SJSA1 (cell line): Measurements from ENCODE around the gene THBS2. TPM values are rescaled to one million over a fixed set of nuclear protein-coding genes. Genes with fewer than 3 reads are reported as not detected.
A peak's percentile ranks its signal among the peaks of the same experiment; 100 is the strongest.

Experiments used
- DNase-seq, 2 experiments: peaks; one replicate each; pipeline ENCODE4 v3.0.0-alpha.2; 2015 to 2020; ENCODE audit warnings: low spot score in 2 of 2, low read depth in 1 of 2
- H3K27ac ChIP-seq: fragments of 250-450 bp; sonication (Bioruptor Pico); 2 replicates; pipeline ENCODE4 v1.5.1; 2020; ENCODE audit warnings: mild to moderate bottlenecking, moderate library complexity
- H3K27me3 ChIP-seq: fragments of 250-450 bp; sonication (Bioruptor Pico); replicated peaks from 2 replicates; pipeline ENCODE4 v1.5.1; 2020; ENCODE audit warnings: mild to moderate bottlenecking, moderate library complexity
- H3K36me3 ChIP-seq: fragments of 250-450 bp; sonication (Bioruptor Pico); 2 replicates; pipeline ENCODE4 v1.5.1; 2020; ENCODE audit warnings: mild to moderate bottlenecking
- H3K4me1 ChIP-seq: fragments of 250-450 bp; sonication (Bioruptor Pico); replicated peaks from 2 replicates; pipeline ENCODE4 v1.6.1; 2021; ENCODE audit warnings: mild to moderate bottlenecking
- H3K4me3 ChIP-seq: fragments of 250-450 bp; sonication (Bioruptor Pico); 2 replicates; pipeline ENCODE4 v1.5.1; 2020; ENCODE audit warnings: mild to moderate bottlenecking
- H3K9me3 ChIP-seq: fragments of 250-450 bp; sonication (Bioruptor Pico); replicated peaks from 2 replicates; pipeline ENCODE4 v1.5.1; 2020; ENCODE audit warnings: mild to moderate bottlenecking
- total RNA-seq: library from RNA; depleted of rRNA; stranded (reverse); fragments of >200 nt; shearing (Covaris generic); gene quantifications from 2 replicates; pipeline ENCODE4 v1.2.3, GENCODE V29; 2014

THBS2 gene
- total RNA-seq, 1 experiment from 2014 or later = not detected

GRCh38 chr6:169239181-169239580 is 14.5 kb downstream of the THBS2 start:
- H3K27me3 ChIP-seq = no peaks in the 10 kb centered on the region
- no peak overlapping the region for H3K27ac ChIP-seq
- H3K9me3 ChIP-seq = no peaks in the 10 kb centered on the region
- no peaks in the 10 kb centered on the region for H3K4me1 ChIP-seq
- H3K4me3 ChIP-seq = no peak overlapping the region
- no peaks in the 10 kb centered on the region for H3K36me3 ChIP-seq
- no peak for DNase-seq

GRCh38 chr6:169238766-169239165 is 14.9 kb downstream of the THBS2 start:
- no peaks in the 10 kb centered on the region for H3K9me3 ChIP-seq
- no peak for DNase-seq
- no peaks in the 10 kb centered on the region for H3K27me3 ChIP-seq
- H3K4me3 ChIP-seq = no peak overlapping the region
- H3K4me1 ChIP-seq = no peaks in the 10 kb centered on the region
- H3K27ac ChIP-seq = no peak overlapping the region
- H3K36me3 ChIP-seq = no peaks in the 10 kb centered on the region

- peak in 1 of 2 experiments; percentile 38 for DNase-seq
- Histone ChIP-seq H3K27me3 (no peaks in the 10 kb centered on the region), H3K27ac (no peak overlapping the region), H3K4me3 (no peak overlapping the region), H3K36me3 (no peaks in the 10 kb centered on the region), H3K9me3 (no peaks in the 10 kb centered on the region), H3K4me1 (no peaks in the 10 kb centered on the region)
These were observed 16.0 kb downstream of the THBS2 start for GRCh38 chr6:169237496-169238134.

- no peaks in the 10 kb centered on the region for H3K36me3 ChIP-seq
- H3K4me1 ChIP-seq = no peaks in the 10 kb centered on the region
- no peaks in the 10 kb centered on the region for H3K9me3 ChIP-seq
- no peak overlapping the region for H3K27ac ChIP-seq
- no peaks in the 10 kb centered on the region for H3K27me3 ChIP-seq
- H3K4me3 ChIP-seq = no peak overlapping the region
- peak in 1 of 2 experiments; percentile 36 for DNase-seq
These were observed 16.7 kb downstream of the THBS2 start for GRCh38 chr6:169236988-169237387.

- no peak overlapping the region for H3K27ac ChIP-seq
- H3K36me3 ChIP-seq = no peaks in the 10 kb centered on the region
- no peaks in the 10 kb centered on the region for H3K9me3 ChIP-seq
- H3K4me1 ChIP-seq = no peaks in the 10 kb centered on the region
- peak in 1 of 2 experiments; percentile 14 for DNase-seq
- H3K4me3 ChIP-seq = no peak overlapping the region
- no peaks in the 10 kb centered on the region for H3K27me3 ChIP-seq
These were observed 17.1 kb downstream of the THBS2 start for GRCh38 chr6:169236545-169236944.

GRCh38 chr6:169235286-169235685 is 18.4 kb downstream of the THBS2 start:
- no peaks in the 10 kb centered on the region for H3K9me3 ChIP-seq
- no peaks in the 10 kb centered on the region for H3K4me1 ChIP-seq
- H3K36me3 ChIP-seq = no peaks in the 10 kb centered on the region
- H3K4me3 ChIP-seq = no peak overlapping the region
- DNase-seq = peak in 1 of 2 experiments; percentile 29
- H3K27ac ChIP-seq = no peak overlapping the region
- no peaks in the 10 kb centered on the region for H3K27me3 ChIP-seq

- DNase-seq = peak in 1 of 2 experiments; percentile 35
- no peaks in the 10 kb centered on the region for H3K27me3 ChIP-seq
- H3K36me3 ChIP-seq = no peaks in the 10 kb centered on the region
- H3K4me3 ChIP-seq = no peak overlapping the region
- H3K9me3 ChIP-seq = 0 out of 2 replicates have a peak, but pooled peaks cover 2% of the 10 kb centered on the region
- no peaks in the 10 kb centered on the region for H3K4me1 ChIP-seq
- no peak overlapping the region for H3K27ac ChIP-seq
These were observed 19.0 kb downstream of the THBS2 start for GRCh38 chr6:169234634-169235033.

- Histone ChIP-seq H3K36me3 (no peaks in the 10 kb centered on the region), H3K4me1 (no peaks in the 10 kb centered on the region), H3K27me3 (no peaks in the 10 kb centered on the region), H3K4me3 (no peak overlapping the region), H3K9me3 (0 out of 2 replicates have a peak, but pooled peaks cover 2% of the 10 kb centered on the region), H3K27ac (no peak overlapping the region)
- peak in 1 of 2 experiments; percentile 13 for DNase-seq
These were observed 19.8 kb downstream of the THBS2 start for GRCh38 chr6:169233832-169234231.

GRCh38 chr6:169233181-169233580 is 20.5 kb downstream of the THBS2 start:
- 0 out of 2 replicates have a peak, but pooled peaks cover 2% of the 10 kb centered on the region for H3K9me3 ChIP-seq
- no peak overlapping the region for H3K4me3 ChIP-seq
- H3K27me3 ChIP-seq = no peaks in the 10 kb centered on the region
- H3K36me3 ChIP-seq = no peaks in the 10 kb centered on the region
- H3K27ac ChIP-seq = no peak overlapping the region
- DNase-seq = peak in 1 of 2 experiments; percentile 22
- H3K4me1 ChIP-seq = no peaks in the 10 kb centered on the region

GRCh38 chr6:169232507-169232931 is 21.1 kb downstream of the THBS2 start:
- Histone ChIP-seq H3K36me3 (no peaks in the 10 kb centered on the region), H3K9me3 (0 out of 2 replicates have a peak, but pooled peaks cover 2% of the 10 kb centered on the region), H3K27ac (no peak overlapping the region), H3K4me1 (no peaks in the 10 kb centered on the region), H3K27me3 (no peaks in the 10 kb centered on the region), H3K4me3 (no peak overlapping the region)
- DNase-seq = no peak

GRCh38 chr6:169231790-169232506 is 21.7 kb downstream of the THBS2 start:
- Histone ChIP-seq H3K36me3 (no peaks in the 10 kb centered on the region), H3K27ac (no peak overlapping the region), H3K9me3 (0 out of 2 replicates have a peak, but pooled peaks cover 2% of the 10 kb centered on the region), H3K27me3 (no peaks in the 10 kb centered on the region), H3K4me1 (no peaks in the 10 kb centered on the region), H3K4me3 (no peak overlapping the region)
- peak in 1 of 2 experiments; percentile 36 for DNase-seq

GRCh38 chr6:169230946-169231789 is 22.5 kb downstream of the THBS2 start:
- H3K4me3 ChIP-seq = no peak overlapping the region
- DNase-seq = peak in 1 of 2 experiments; percentile 29
- H3K27me3 ChIP-seq = no peaks in the 10 kb centered on the region
- H3K27ac ChIP-seq = no peak overlapping the region
- H3K36me3 ChIP-seq = no peaks in the 10 kb centered on the region
- H3K9me3 ChIP-seq = 0 out of 2 replicates have a peak, but pooled peaks cover 2% of the 10 kb centered on the region
- H3K4me1 ChIP-seq = no peaks in the 10 kb centered on the region

GRCh38 chr6:169230322-169230665 is 23.4 kb downstream of the THBS2 start:
- peak in 1 of 2 experiments; percentile 26 for DNase-seq
- 0 out of 2 replicates have a peak, but pooled peaks cover 2% of the 10 kb centered on the region for H3K9me3 ChIP-seq
- H3K27me3 ChIP-seq = no peaks in the 10 kb centered on the region
- H3K4me1 ChIP-seq = no peaks in the 10 kb centered on the region
- H3K36me3 ChIP-seq = no peaks in the 10 kb centered on the region
- H3K4me3 ChIP-seq = no peak overlapping the region
- no peak overlapping the region for H3K27ac ChIP-seq
